ENCODE results near the gene KNTC1.
"Not testable (repeated sequence)": the region's sequence is repeated elsewhere in the genome, so short reads cannot be mapped to it uniquely, and the experiment has no call there.

KNTC1 gene

DNA sequence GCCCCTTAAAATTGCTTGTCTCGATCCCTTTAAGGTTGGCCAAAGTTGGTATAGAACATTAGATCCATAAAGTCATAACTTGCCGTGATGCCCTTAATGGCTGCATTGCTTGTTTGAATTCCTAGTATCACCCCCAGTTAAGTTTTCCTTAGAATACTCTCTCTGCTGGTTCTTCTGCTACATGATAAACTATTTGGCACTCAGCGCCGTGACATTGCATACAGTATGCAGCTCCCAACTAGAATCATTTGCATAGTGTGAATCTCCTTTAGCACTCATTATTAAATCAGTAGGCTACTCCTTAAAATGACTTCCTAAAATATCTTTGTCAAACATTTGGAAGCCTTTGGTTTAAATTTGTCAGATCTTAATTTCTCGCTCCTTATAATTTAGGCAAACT is 42.2 kb downstream of the KNTC1 start:
- DNase-seq: no peak

DNA sequence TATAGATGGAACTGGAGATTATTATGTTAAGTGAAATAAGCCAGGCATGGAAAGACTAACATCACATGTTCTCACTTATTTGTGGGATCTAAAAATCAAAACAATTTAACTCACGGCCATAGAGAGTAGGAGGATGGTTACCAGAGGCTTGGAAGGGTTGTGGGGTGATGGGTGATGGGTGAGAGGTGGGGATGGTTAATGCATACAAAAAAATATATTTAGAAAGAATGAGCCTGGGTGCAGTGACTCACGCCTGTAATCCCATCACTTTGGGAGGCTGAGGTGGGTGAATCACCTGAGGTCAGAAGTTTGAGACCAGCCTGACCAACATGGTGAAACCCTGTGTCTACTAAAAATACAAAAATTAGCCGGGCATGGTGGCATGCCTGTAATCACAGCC is 43.0 kb downstream of the KNTC1 start:
- not testable (repeated sequence) for DNase-seq

DNA sequence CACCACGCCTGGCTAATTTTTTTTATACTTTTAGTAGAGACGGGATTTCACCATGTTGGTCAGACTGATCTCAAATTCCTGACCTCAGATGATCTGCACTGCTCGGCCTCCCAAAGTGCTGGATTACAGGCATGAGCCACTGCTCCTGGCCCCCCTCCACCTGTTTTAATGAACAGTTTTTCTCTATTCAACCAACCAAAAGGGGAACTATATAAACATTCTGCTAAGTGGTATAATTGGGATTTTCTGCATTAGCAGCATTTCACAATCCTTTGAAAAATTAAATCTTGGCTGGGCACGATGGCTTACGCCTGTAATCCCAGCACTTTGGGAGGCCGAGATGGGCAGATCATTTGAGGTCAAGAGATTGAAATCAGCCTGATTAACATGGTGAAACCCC is 44.8 kb downstream of the KNTC1 start:
- DNase-seq: no peak

DNA sequence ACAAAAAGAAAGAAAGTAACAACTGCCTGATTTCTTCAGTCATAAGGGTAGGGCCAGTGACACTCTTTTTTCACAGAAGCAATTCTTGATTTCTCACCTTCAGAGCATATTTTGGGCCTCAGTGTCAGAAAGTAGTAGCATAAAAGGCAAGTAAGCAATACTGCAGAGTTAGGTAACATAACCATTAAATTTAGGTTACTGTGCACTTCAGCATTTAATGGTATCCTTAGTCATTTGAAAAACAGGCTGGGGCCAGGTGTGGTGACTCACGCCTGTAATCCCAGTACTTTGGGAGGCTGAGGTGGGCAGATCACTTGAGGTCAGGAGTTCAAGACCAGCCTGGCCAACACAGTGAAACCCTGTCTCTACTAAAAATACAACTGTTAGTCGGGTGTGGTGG is 56.2 kb downstream of the KNTC1 start:
- DNase-seq: not testable (repeated sequence)

DNA sequence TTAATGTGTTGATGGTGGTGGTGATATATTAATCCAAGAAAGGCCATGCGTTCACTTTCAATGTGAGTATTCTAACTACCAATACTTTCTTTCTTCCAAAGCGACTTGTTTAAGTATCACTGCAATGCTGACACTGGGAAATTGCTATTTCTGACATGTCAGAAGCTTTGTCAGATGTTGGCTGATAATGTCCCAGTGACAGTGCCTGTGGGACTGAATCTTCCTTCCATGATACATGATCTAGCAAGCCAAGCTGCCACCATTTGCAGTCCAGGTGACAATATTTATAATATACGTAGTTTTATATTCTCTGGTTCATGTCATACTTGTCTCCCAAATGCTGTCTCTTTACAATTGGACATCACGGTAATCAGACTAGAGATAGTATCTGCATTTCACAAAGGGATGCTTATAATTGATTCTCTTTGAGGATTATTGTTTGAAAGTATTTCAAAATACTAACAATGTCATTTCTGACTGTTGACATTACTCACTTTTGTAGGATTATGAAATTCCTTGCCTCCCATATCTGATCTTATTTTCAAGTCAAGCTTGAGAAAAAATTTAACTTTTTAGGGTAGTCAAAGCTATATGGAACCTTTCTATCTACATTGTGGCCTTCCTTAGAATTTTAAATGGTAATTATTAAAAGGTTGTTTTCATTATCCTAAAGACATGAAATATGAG is 57.3 kb downstream of the KNTC1 start:
- no peak for DNase-seq

DNA sequence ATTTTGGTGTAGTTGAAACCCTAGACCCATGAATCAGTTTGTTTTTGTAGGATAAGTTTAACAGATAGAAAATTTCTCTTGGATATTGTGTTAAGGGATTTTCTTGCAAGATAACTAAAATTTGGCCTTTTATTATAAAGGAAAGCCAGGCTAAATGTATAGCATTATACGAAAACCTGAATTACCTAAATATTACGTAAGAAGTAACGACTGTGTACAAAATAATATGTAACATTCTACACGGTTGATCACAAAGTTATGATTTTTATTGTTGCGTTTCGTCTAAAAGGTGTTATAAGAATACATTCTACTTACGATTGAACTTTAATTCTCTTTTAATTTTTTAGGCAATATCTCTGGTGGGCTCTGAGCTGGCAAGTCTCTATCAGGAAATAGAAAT is 63.9 kb downstream of the KNTC1 start:
- DNase-seq: no peak

DNA sequence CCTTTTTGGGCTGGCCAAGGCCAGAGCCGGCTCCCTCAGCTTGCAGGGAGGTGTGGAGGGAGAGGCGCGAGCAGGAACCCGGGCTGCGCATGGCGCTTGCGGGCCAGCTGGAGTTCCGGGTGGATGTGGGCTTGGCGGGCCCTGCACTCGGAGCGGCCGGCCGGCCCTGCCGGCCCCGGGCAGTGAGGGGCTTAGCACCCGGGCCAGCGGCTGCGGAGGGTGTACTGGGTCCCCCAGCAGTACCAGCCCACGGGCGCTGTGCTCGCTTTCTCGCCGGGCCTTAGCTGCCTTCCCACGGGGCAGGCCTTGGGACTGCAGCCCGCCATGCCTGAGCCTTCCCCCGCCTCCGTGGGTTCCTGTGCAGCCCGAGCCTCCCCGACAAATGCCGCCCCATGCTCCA is 64.9 kb downstream of the KNTC1 start:
- not testable (repeated sequence) for DNase-seq

DNA sequence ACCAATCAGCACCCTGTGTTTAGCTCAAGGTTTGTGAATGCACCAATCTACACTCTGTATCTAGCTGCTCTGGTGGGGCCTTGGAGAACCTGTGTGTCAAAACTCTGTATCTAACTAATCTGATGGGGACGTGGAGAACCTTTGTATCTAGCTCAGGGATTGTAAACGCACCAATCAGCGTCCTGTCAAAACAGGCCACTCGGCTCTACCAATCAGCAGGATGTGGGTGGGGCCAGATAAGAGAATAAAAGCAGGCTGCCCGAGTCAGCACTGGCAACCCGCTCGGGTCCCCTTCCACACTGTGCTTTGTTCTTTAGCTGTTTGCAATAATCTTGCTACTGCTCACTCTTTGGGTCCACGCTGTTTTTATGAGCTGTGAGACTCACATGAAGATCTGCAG is 65.5 kb downstream of the KNTC1 start:
- DNase-seq: not testable (repeated sequence)

DNA sequence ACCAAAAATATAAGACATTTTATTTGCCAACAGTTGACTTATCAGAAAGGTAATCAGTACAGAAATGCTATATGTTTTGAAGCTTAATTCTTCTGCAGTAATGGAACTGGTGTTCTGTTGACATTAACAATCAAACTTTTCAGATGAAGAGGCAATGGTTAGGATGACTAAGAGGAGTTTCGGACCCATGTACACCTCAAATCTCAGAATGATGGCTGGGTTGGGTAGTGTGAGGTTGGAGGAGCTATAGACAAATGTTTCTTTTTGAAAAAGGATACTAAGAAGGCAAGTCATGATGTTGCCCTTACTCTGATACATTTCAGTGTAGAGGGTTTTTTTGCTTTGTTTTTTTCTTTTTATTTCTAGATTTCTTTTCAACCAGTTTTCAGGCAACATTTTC is 66.9 kb downstream of the KNTC1 start:
- DNase-seq: no peak

DNA sequence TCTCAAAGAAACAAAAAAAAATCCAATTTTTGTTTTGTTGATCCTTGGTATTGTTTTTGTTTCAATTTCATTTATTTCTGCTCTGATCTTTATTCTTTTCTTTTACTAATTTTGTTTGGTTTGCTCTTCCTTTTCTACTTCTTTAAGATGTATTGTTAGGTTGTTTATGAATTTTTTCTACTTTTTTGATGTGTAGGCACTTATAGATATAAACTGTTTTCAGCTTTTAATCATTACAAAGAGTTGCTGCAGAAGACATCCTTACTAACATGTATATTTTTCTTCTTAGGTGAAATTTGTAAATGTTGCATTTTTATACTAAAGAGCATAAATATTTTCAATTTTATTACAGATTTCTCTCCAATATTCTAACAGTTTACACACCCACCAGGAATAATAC is 69.8 kb downstream of the KNTC1 start:
- DNase-seq: no peak

DNA sequence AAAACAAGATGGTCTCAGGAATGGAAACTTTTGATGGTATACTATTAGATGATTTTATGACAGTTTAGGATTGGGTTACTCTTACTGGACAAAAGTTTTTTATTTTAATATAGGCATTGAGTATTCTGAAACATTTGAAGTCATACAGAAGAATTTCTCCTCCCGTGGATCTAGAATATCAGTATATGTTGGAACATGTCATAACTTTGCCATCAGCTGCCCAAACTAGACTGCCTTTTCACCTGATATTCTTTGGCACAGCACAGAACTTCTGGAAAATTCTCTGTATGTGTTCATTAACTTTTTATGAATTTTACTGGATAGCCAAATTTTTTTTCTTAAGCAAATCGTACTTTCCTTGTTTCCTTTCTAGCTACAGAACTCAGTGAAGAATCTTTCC is 75.4 kb downstream of the KNTC1 start:
- no peak for DNase-seq

DNA sequence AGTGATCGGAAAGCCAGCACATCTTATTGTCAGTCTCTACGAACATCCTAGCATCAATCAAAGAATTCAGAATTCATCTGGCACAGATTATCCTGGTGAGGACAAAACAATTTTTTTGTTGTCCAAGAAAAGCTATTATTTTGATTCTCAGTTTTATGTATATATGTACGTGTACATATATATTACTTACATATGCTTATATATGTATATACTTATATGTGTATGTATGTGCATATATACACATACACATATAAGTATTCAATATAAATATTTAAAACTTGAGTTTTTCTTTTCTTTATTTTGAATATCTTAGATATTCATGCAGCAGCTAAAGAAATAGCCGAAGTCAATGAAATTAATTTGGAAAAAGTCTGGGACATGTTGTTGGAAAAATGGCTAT is 77.9 kb downstream of the KNTC1 start:
- no peak for DNase-seq

DNA sequence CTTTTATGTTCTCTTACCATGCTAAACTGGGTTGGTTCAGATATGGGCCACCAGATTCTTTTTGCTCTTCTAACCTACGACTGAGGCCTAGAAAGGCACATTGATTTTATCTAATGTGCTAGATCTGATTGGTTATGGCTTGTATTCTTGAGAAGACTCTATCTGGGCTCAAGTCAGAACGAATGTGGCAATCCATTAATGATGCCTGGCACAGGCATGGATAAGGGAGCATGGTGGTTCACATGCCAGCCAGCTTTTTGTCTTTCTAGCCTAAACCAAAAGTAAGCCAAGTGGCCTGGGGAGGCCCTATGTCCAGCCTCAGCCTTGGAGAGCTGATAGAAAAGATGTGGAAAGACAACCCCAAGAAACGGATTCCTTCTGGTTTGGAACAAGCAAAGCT is 82.7 kb downstream of the KNTC1 start:
- no peak for DNase-seq

DNA sequence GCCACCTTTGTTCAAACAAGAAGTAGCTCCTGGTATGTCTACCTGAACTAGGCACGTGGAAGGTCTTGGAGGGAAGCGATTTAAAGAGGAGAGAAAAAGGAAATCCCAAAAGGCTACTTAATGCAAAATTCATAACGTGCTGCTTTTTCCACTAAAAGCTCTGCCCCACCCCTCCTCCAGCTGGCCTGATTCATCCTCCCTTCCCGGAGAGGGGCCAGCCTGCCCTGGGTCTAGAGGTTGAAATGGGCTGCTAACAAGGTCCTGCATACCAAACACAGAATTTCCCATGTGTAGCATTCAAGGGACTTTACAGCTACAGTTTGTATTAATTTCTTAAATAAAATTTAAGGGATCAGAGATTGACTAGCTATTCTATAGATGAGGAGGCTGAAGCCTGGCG is 83.2 kb downstream of the KNTC1 start:
- DNase-seq: no peak

DNA sequence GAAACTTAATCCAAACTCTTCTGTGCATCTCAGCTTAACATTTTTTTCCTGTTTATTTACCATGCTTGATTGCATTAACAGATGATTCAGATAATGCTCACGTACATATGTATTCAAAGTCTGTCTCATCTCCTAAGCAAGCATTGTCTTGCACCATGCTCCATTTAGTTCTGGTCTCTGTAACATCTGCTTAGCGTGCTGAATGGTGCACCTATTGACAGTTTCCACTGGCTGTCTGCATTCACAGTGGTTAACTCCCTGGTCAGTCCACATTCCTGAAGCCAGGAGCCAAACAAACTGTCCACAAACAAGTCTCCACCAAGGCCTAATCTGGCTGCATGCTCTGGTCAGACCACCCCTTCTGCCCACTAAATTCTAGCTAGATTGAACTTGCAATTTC is 83.9 kb downstream of the KNTC1 start:
- no peak for DNase-seq

DNA sequence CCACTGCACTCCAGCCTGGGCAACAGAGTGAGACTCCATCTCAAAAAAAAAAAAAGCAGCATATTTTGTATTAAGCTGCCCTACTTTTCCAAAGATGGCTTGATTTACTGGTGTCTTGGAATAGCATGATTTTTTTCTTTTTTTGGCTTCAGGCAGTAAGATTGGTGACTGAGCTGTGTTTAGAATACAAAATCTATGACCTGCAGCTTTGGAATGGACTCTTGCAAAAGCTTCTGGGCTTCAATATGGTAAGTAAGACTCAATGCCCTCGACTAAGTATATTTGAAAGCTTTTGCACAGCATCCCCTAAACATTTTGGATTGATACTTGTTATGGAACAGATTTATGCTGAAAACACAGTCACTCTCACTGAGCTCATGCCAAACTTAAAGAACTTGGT is 87.8 kb downstream of the KNTC1 start:
- DNase-seq: no peak

DNA sequence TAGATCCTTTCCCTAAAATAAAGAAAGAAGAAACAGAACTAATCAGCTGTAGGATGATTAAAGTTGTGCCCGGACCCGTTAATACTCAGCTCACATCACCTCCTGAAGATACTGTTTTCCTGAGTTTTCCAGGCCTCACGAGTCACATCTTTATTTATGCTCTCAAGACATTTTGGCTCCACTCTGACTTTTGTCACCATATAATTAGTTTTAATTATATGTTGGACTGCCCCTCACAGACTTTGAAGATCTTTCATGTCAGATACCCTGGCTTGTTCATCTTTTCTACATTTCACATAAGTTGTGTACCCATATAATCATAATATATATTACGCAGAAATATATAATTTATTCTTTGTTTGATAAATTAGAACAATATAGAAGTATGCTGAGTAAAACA is 88.7 kb downstream of the KNTC1 start:
- DNase-seq: no peak

DNA sequence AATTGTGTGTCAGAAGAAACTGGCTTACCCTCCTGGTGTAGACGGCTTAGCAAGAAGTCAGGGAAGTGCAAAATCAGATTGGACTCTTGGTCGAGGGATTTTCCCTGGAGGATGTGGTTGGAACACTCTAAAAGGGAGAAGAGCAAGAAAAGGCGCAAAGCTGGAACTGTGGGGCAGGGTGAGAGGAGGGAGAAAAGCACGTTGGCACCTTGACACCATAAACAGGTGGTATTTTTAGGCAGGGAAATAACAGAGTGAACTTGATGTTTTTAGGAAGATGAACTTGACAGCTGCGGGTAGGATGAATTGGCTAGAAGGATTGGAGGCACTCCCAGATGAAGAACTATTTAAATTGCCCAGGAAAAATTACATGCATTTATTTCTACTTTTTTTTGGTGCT is 108.4 kb downstream of the KNTC1 start:
- no peak for DNase-seq

DNA sequence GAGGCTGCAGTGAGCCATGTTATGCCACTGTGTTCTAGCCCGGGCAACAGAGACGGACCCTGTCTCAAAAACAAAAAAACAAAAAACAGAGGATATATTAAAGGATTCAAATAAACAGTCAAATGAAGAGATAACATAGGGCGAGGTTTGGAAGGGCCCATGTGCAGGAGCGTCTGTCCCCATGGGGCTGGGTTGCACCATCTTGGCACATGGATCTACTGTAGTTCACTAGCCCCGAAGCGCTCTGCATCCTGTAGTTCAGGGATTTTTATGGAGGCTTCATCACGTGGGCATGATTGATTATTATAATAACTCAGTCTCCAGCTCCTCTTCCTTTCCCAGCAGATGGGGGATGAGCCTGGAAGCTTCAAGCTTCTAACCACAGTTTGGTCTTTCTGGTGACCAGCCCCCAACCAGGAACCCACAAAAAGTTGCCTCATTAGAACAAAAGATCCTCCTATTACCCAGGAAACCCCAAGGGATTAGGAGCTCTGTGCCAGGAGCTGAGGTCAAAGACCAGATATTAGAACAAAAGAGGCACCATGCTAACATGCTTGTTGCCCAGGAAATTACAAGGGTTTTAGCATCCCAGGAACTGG is 116.3 kb downstream of the KNTC1 start:
- no peak for DNase-seq

DNA sequence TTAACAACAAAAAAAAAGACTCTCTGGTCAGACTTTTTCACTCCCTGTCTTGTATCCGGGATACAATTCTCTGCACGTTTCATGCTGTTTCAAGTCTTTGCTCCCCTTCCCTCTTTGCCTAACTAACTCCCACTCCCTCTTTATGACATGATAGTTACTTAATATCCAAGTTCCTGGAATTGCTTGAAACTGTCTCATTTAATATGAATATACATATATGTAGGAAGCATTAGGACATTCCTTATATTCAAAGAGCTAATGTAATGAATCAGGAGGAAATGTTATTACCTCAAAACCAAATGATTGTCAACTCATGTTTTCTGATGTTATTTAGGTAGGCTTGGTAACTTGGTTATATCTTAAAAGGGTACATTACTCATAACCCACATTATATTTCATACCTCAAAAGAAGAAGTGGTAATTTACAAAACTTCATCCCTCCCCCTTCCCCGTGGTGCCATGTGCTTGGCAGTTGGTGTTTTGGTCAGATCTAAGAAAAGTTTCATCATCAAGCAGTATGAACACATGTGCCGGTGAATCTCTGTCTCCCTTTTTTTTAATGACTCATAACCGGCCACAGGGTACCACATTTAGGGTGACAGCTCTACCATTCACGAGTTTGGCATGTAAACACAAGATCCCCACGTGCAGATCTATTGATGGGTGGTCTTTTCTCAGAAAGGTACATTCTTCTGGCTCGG is 119.6 kb downstream of the KNTC1 start:
- DNase-seq: no peak

DNA sequence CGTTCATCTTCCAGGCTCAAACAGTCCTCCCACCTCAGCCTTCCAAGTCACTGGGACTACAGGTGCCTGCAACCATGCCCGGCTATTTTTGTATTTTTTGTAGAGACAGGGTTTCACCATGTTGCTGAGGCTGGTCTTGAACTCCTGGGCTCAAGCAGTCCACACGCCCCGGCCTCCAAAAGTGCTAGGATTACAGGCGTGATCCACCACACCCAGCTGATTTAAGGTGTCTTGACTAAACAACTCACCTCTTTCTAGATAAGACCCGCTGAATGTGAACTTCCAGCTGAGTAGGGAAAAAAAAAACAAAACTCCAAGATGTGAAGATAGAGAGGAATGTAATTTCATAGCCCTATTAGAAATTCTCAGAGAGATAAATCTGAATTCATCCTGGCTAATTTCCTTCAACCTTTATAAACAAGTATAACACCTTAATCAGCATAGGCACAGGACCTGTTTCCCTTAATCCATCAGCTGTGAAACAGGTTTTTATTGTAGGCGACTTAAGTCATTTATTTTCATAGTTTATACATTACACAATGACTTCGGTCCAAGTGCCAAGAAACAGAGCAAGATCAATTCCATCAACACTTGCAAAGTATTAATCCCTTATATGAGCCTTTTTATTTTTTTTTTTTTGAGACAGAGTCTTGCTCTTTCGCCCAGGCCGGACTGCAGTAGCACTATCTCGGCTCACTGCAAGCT is 124.6 kb downstream of the KNTC1 start:
- no peak for DNase-seq

DNA sequence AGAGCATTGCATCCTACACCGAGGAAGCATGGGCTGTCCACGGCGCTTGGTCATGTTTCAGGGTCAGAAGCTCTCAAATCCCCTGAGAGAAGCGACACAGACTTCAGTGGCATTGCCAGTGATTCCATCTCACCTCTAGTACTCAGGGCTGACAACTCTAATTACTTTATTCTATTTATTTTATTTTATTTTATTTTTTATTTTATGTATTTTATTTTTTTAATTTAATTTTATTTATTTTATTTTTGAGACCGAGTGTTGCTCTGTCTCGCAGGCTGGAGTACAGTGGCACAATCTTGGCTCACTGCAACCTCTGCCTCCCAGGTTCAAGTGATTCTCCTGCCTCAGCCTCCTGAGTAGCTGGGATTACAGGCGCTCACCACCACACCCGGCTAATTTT is 126.2 kb downstream of the KNTC1 start:
- DNase-seq: not testable (repeated sequence)

DNA sequence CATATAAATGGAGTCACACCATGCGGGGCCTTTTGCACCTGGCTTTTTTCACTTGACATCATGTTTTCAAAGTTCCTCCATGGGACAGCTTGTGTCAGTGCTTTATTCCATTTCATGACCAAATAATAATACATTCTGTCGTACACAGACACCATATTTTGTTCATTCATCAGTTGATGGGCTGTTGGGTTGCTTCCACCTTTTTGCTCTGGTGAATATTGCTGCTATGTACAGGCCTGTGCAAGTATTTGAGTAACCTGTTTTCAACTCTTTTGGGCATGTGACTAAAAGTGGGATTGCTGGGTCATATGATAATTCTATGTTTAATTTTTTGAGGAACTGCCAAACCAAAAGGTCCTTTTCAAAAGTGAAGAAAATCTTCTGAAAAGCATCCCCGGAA is 129.2 kb downstream of the KNTC1 start:
- no peak for DNase-seq

DNA sequence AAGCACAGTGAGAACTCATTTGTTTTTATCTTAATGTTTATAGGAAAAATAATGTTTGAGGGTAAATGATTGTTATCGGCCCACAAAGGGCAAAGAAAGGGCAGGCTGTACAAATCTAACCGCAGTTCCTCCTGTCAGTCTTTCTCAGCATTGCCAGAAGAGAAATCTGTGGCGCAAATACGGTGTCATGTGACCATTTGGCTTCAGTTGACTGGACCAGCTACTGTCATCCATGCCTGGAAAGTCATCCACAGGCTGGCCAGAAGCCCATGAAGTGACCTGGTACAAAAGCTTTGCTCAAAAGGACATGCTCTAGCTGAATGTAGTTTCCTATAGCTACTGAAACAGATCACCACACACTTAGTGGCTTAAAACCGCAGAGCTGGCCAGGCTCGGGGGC is 132.5 kb downstream of the KNTC1 start:
- DNase-seq: no peak
